ENCODE results near the gene MAP1LC3B2.

MAP1LC3B2 gene

DNA sequence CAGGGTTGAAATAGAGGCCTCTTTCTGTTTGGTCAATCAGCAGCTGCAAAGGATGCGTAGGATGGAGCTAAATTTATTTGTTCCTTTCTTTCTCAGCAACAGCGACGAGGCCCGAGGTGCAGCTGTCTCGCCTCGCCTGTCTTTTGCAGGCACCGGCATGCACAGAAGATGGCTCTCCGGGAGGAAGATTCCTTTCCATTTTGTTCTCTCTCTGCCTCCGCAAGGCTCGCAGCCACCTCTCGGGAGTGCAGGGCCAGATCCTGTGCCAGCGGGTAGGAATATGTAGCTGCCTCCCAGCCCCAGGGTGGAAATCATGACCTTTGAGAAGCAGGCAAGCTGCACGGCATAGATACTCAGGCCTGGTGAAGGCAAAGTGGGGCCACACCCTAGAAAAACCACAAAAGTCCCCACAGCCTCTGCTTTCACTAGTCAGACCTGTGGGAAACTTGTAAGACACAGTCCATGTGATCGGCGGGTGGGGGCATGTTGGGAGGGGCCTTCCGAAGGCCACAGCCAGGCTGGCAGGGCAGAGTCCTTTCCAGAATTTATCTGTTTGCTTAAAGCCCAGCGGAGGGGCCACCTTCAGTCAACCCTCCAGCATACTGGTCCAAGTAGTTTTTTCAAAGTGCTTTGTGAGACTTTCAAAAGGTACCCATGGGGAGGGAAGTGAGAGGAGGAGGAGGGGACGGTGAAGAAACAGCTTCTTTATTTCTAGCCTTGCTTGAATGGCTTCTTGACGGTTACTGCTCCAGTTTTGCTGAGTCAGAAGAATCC, at the start of gene MAP1LC3B2:
Gene MAP1LC3B2, plus strand, starts transcription at position 220 of the 774 bp plus-strand sequence. CDS start 16,562 bp downstream, outside the sequence.
- DNase-seq: peak; percentile 59

DNA sequence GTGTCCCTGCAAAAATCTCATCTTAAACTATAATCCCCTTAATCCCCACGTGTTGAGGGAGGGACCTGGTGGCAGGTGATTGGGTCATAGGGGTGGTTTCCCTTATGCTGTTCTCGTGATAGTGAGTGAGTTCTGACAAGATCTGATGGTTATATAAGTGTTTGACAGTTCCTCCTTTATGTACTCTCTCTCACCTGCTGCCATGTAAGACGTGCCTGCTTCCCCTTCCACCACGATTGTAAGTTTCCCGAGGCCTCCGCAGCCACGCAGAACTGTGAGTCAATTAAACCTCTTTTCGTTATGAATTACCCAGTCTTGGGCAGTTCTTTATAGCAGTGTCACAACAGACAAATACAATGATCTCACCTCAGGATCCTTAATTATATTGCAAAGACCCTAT, 45.2 kb upstream of the MAP1LC3B2 start:
- no peak for DNase-seq

DNA sequence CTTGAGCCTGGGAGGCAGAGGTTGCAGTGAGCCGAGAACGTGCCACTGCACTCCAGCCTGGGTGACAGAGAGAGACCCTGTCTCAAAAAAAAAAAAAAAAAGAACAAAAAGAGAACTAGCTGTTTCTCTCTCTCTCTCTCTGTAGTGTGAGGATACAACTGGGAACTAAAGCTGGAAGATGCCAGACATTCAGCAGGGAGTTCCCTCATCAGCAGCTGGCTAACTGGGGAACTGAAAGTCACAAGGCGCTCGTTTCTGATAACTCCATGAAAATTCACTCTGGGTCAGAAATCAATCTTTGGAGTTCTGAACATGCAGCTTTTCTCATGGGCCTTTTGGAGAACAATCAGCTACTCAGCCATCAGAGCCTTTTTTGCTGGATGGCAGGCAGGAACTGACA, 43.5 kb upstream of the MAP1LC3B2 start:
- DNase-seq: no peak

- DNase-seq: no peak
These were observed 42.5 kb upstream of the MAP1LC3B2 start for GRCh38 chr12:116516657-116517056.

- DNase-seq: no peak
These were observed 41.6 kb upstream of the MAP1LC3B2 start for GRCh38 chr12:116517431-116518045.

DNA sequence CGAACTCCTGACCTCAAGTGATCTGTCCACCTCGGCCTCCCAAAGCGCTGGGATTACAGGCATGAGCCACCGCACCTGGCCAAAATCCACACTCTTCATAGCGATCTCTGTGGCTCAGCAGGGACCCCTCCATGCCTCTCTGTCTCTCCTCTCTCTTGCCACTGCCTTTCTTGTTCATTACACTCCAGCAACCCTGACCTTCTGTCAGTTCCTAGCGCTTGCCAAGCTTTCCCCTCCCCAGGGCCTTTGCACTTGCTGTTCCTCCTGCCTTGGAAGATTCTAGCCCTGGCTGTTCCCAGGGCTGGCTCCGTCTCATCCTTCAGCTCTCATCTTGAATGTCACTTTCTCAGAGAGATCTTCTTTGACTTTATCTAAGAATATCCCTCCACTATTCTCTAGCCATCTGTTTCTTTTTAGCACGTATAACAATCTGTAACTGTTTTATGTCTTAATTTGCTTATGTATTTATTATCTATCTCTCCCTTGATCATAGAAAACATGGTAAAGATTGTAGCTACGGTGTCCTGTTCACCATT, 38.9 kb upstream of the MAP1LC3B2 start:
- no peak for DNase-seq

DNA sequence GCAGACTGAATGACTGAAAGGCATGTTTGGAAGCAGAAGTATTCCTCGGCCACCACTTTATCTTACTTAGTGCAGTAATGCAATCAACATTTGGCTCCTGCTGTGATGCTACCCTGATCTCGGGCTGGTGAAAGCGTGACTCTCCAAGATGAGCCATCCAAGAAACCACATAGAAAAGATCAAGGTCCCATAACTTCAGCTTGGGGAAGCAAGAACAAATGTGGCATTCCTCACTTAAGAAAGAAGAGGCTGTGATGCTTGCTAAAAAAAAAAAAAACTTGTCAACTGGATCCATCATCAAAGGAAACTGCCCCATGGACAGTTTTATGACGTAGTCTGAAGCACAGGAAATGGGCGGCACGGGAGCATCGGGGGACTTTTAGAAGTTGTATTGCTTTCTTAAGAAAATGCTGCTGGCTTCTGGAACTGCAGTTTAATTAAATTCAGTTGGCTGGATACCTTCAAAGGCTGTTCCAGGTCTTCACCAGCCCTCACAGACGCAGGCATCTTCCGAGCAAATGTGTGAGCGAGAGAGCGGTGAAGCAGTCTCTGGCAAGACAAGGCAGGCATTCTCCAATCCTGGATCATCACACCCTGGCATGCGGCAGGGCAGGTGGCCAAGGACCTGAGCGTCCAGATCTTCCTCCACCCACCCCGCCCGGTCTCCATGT, 38.2 kb upstream of the MAP1LC3B2 start:
- no peak for DNase-seq

DNA sequence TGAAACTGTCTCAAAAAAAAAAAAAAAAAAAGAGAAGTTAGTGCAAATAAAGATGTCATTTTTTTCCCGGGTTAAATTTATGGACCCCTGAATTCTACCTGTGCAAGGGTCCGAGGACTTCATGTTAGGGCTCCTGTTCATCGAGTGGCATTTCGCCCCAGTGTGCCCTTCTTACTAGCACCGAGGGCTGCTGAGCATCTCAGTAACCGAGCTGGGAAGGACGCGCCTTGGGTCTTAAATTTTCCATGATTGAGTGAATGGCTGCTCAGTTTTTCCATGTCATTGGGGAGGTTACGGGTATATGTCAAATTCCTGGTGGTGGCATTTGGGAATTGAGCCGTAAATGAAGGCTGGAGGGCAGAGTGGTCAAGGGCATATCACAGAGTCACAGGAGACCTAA, 34.9 kb upstream of the MAP1LC3B2 start:
- DNase-seq: no peak

GRCh38 chr12:116524964-116525379, 34.2 kb upstream of the MAP1LC3B2 start:
- DNase-seq: peak; percentile 64

DNA sequence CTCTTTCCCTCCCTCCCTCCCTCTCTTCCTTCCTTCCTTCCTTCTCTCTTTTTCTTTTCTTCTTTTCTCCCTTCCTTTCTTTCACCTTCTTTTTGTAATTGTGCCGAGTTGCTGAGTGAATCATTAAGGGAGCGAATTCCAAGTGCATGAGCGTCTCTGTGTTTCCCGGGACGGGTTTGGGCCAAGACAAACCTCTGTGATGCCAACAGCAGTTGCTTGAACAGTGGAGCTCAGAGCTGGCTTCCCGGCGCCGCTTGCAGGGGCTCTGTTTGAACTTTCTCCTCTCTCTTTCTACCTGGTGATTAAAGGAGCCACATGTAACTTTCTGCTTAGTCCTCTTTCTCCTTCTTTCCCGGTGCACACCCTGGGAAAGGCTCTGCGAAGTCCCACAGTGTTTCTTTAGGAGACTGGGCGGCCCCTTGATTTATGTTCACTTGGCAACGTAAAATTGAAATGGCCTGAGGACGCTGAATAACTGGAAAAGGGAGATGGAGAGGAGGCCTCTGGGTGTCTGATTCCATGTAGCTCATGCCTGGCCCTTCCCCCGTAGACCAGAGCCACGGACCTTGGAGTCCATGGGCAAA, 33.7 kb upstream of the MAP1LC3B2 start:
- peak; percentile 75 for DNase-seq

DNA sequence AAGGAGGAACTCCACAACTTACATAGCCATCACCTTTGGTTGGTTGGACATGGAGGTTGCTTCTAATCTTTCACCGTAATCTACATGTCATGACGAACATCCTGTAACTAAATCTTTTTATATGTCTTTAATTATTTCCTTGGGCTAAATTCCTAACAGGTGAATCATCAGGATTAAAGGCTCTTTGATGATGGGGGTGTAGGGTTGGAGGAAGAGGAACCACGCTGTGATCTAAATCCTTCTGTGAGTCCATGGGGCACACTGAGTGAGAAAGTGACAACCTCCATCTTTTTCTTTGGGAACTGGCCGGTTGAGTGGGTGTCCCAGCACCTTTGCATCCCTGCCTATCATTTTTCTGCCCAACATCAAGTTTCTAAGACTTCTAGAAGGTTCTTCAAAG, 31.1 kb upstream of the MAP1LC3B2 start:
- DNase-seq: no peak

DNA sequence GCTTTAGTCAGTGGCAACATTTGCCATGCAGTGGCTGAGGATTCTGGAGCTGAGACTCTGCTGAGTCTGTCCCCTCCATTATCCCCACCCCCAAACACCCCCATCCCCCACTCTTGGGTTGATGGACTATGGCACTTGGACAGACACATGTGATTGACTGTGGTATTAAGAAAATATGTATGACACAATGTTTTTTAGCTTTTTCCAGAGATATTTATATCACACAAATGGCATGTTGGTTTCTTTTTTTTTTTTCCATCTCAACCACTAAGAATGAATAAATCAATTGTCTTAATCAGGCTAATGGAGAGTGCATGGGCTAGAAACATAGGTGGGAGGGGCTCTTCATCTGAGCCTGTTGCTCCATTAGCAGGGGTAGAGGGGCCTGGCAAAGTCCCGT, 30.7 kb upstream of the MAP1LC3B2 start:
- no peak for DNase-seq

GRCh38 chr12:116529048-116529447, 30.1 kb upstream of the MAP1LC3B2 start:
- DNase-seq: peak; percentile 37

GRCh38 chr12:116529686-116530085, 29.5 kb upstream of the MAP1LC3B2 start:
- DNase-seq: no peak

GRCh38 chr12:116532428-116532827, 26.8 kb upstream of the MAP1LC3B2 start:
- no peak for DNase-seq

GRCh38 chr12:116532986-116533342, 26.2 kb upstream of the MAP1LC3B2 start:
- DNase-seq: no peak

GRCh38 chr12:116533343-116534251, 25.6 kb upstream of the MAP1LC3B2 start:
- DNase-seq: peak; percentile 46

DNA sequence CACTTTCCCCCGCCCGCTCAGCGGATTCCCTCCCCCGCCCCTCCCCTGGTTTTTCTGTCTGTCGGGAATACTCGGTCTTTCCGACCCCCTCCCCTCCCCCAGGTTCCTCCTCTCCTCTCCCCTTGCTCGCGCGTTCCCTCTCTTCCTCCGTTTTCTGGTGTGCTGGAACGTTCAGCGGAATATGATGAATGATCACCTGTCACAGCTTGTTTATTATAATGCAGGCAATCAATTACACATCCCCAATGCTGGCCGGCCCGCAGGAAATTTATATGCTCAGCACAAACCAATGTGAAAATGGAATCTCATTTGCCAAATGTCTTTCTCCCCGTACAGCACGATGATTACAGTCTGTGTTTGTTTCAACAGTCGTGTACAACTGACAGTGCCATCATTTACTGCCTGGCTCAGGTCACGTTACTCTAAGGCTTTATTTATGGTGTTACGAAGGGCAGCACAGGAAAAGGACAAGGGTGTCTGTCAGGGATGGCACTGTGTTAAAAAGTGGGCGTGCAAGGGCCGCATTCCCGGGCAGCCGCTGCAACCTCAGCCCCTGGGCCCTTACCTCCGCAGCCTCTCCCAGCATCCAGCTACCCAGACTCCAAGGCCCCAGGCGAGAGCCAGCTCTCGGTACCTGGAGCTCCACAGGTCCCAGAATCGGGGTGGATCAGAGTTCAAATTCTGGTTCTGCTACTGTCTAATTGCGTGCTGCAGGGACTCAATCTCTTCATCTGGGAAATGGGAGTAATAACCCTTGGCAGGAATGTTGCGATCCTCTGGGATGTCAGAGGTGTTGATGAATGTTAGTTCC, 24.7 kb upstream of the MAP1LC3B2 start:
- DNase-seq: no peak

- DNase-seq: no peak
These were observed 23.9 kb upstream of the MAP1LC3B2 start for GRCh38 chr12:116535241-116535640.

GRCh38 chr12:116537101-116537904, 21.9 kb upstream of the MAP1LC3B2 start:
- no peak for DNase-seq

Data from T1000 (cell line).